Fibroblast of lung (primary cell): Measurements from ENCODE around the gene CFAP299.

Experiments
- EZH2 ChIP-seq: IDR thresholded peaks from 2 replicates; pipeline ENCODE4 v1.5.1; 2012; ENCODE audit warnings: low read length, control low read depth, mild to moderate bottlenecking; ENCODE audit errors: missing control alignments
- TF ChIP-seq, protein P1 (sequence below), 2 donors: IDR thresholded peaks in 1 of 2; conservative IDR thresholded peaks in 1 of 2; 1 replicate in 1 of 2; 2 replicates in 1 of 2; pipeline ENCODE4 v1.5.1; 2011 to 2012; ENCODE audit warnings: low read length in 2 of 2, control low read depth in 1 of 2, inconsistent platforms in 1 of 2, low read depth in 1 of 2, mild to moderate bottlenecking in 1 of 2

GRCh38 chr4:80913381-80913780 is 577.9 kb downstream of the CFAP299 start:
- TF ChIP-seq, protein P1, sequence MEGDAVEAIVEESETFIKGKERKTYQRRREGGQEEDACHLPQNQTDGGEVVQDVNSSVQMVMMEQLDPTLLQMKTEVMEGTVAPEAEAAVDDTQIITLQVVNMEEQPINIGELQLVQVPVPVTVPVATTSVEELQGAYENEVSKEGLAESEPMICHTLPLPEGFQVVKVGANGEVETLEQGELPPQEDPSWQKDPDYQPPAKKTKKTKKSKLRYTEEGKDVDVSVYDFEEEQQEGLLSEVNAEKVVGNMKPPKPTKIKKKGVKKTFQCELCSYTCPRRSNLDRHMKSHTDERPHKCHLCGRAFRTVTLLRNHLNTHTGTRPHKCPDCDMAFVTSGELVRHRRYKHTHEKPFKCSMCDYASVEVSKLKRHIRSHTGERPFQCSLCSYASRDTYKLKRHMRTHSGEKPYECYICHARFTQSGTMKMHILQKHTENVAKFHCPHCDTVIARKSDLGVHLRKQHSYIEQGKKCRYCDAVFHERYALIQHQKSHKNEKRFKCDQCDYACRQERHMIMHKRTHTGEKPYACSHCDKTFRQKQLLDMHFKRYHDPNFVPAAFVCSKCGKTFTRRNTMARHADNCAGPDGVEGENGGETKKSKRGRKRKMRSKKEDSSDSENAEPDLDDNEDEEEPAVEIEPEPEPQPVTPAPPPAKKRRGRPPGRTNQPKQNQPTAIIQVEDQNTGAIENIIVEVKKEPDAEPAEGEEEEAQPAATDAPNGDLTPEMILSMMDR (conservative IDR thresholded peaks at IDR 0.05 in 1 of 2, IDR thresholded peaks at IDR 0.05 in 1 of 2; ENCODE audit: low read depth in 1 of 2, low read length in 2 of 2) = no peak
- TF ChIP-seq EZH2 = no peak
